ENCODE measurements around the gene SRD5A1. TPM values are rescaled to one million over a fixed set of nuclear protein-coding genes. Genes with fewer than 3 reads are reported as not detected.

Gene SRD5A1
- total RNA-seq, 1 experiment from 2014 or later, result 24.7 TPM

GRCh38 chr5:6598351-6598900 lies 34.8 kb upstream of the SRD5A1 start:
- no peak overlapping the region for H3K9ac ChIP-seq (ENCODE audit: low read length)
- H3K9me3 ChIP-seq (ENCODE audit: control insufficient read depth in 1 of 2, insufficient read depth in 1 of 2, low read depth in 1 of 2, low read length in 2 of 2), result no peaks in the 10 kb centered on the region
- no peak overlapping the region for H3K4me2 ChIP-seq (ENCODE audit: low read length)
- peaks cover 5% of the 10 kb centered on the region; the same call in 1 of the 2 replicates for H4K20me1 ChIP-seq (ENCODE audit: insufficient read depth)
- RAD21 ChIA-PET (ENCODE audit: low non-redundant PET in 1 of 2, low total read pairs in 2 of 2, uncharacterized antibody in 2 of 2, unreplicated experiment in 2 of 2), result no interaction called here
- ATAC-seq (no peak), DNase-seq (ENCODE audit: low read depth, low spot score) (no peak)
- no peaks in the 10 kb centered on the region for H3K4me1 ChIP-seq (ENCODE audit: control insufficient read depth in 1 of 2, insufficient read depth in 2 of 2, low read length in 2 of 2)
- H3K27me3 ChIP-seq (ENCODE audit: insufficient read depth, low read length), result no peaks in the 10 kb centered on the region
- BruUV-seq (replicated peaks), result no TSS peak
- POLR2A ChIA-PET, result no interaction called here
- no peak overlapping the region for H2AFZ ChIP-seq (ENCODE audit: low read depth, low read length, poor library complexity, severe bottlenecking)
- CTCF ChIA-PET, result no interaction called here
- intact Hi-C loops (cut with micrococcal nuclease), result no loop called here
- H3K36me3 ChIP-seq (ENCODE audit: control insufficient read depth in 1 of 2, insufficient read depth in 2 of 2, low read length in 2 of 2), result peaks cover 47 to 48% of the 10 kb centered on the region in 2 experiments; a peak in 3 of 4 replicates
- peaks cover 5% of the 10 kb centered on the region; the same call in 1 of the 2 replicates for H3K79me2 ChIP-seq (ENCODE audit: insufficient read depth, low read length)
- TF ChIP-seq CEBPB (IDR thresholded peaks at IDR 0.05; ENCODE audit: low read depth) (no peak), TCF7L2 (IDR thresholded peaks at IDR 0.05; ENCODE audit: borderline replicate concordance, extremely low read depth, insufficient read depth, insufficient read length) (no peak), SP1 (IDR thresholded peaks at IDR 0.05; ENCODE audit: low read depth) (no peak), POLR2A (IDR thresholded peaks at IDR 0.05; ENCODE audit: borderline replicate concordance, extremely low read depth, insufficient read depth, insufficient read length) (no peak), ZNF274 (IDR thresholded peaks at IDR 0.05; ENCODE audit: low read depth, low read length) (no peak), EGR1 (IDR thresholded peaks at IDR 0.05; ENCODE audit: low read depth) (no peak), MAX (IDR thresholded peaks at IDR 0.05) (no peak), RAD21 (IDR thresholded peaks at IDR 0.05; ENCODE audit: low read depth) (no peak), FOSL1 (IDR thresholded peaks at IDR 0.05; ENCODE audit: low read depth) (no peak), POLR2AphosphoS5 (IDR thresholded peaks at IDR 0.05; ENCODE audit: low read depth, low read length) (no peak), YY1 (IDR thresholded peaks at IDR 0.05; ENCODE audit: extremely low read depth, insufficient replicate concordance, low read depth, low read length) (no peak), JUND (IDR thresholded peaks at IDR 0.05) (no peak), REST (IDR thresholded peaks at IDR 0.05; ENCODE audit: low read depth) (no peak), ZFX (IDR thresholded peaks at IDR 0.05) (no peak), ZBTB33 (IDR thresholded peaks at IDR 0.05; ENCODE audit: extremely low read depth, insufficient replicate concordance, low read length) (no peak)
- H3K27ac ChIP-seq (ENCODE audit: low read depth, low read length), result no peak overlapping the region
- H3K9me2 ChIP-seq (ENCODE audit: insufficient read depth), result no peaks in the 10 kb centered on the region
- H3K4me3 ChIP-seq (replicated peaks in 1 of 2; ENCODE audit: low read depth in 1 of 2, low read length in 2 of 2), result no peak overlapping the region

Measured in HCT116 (cell line).